Neuronal stem cell (in vitro differentiated cells): Measurements from ENCODE around the gene CFAP251.

Source experiments
- DNase-seq: peaks from one replicate; pipeline ENCODE4 v3.0.0-alpha.2; 2013; ENCODE audit warnings: low spot score
- H2AFZ ChIP-seq: one replicate; pipeline ENCODE4 v1.6.1; 2013; ENCODE audit warnings: mild to moderate bottlenecking, low read length, inconsistent platforms
- H2AK5ac ChIP-seq: 2 replicates; pipeline ENCODE4 v1.6.1; 2013; ENCODE audit warnings: low read depth, mild to moderate bottlenecking, inconsistent platforms, low read length, moderate library complexity, mixed read lengths
- H2BK120ac ChIP-seq: 2 replicates; pipeline ENCODE4 v1.6.1; 2013; ENCODE audit warnings: low read depth, mild to moderate bottlenecking, inconsistent platforms, low read length, moderate library complexity, mixed read lengths
- H2BK12ac ChIP-seq: one replicate; pipeline ENCODE4 v1.6.1; 2013; ENCODE audit warnings: low read length, inconsistent platforms
- H2BK15ac ChIP-seq: 2 replicates; pipeline ENCODE4 v1.6.1; 2013; ENCODE audit warnings: mild to moderate bottlenecking, low read length, inconsistent platforms, mixed read lengths
- H2BK5ac ChIP-seq: one replicate; pipeline ENCODE4 v1.6.1; 2013; ENCODE audit warnings: inconsistent platforms, mild to moderate bottlenecking, low read length, moderate library complexity
- H3K14ac ChIP-seq: one replicate; pipeline ENCODE4 v1.6.1; 2013; ENCODE audit warnings: low read length, inconsistent platforms
- H3K18ac ChIP-seq: 2 replicates; pipeline ENCODE4 v1.6.1; 2013; ENCODE audit warnings: low read length, inconsistent platforms
- H3K23ac ChIP-seq: 2 replicates; pipeline ENCODE4 v1.6.1; 2013; ENCODE audit warnings: low read depth, mild to moderate bottlenecking, mixed read lengths, low read length, inconsistent platforms; ENCODE audit not compliant: poor library complexity
- H3K27ac ChIP-seq: replicated peaks from 3 replicates; pipeline ENCODE4 v1.5.1; 2013; ENCODE audit warnings: low read length, inconsistent platforms
- H3K27me3 ChIP-seq, 3 experiments: 2 replicates each; pipeline ENCODE4 v1.6.1; 2013; ENCODE audit warnings: low read length in 3 of 3, mild to moderate bottlenecking in 2 of 3, inconsistent platforms in 1 of 3, low read depth in 1 of 3, mixed read lengths in 1 of 3, moderate library complexity in 1 of 3; ENCODE audit not compliant: control insufficient read depth in 3 of 3, insufficient read depth in 3 of 3
- H3K36me3 ChIP-seq, 2 donors: replicated peaks in 1 of 2; 2 replicates each; pipeline ENCODE4 v1.6.1; 2013; ENCODE audit warnings: low read length in 2 of 2; ENCODE audit not compliant: control insufficient read depth in 2 of 2, insufficient read depth in 2 of 2
- H3K4ac ChIP-seq: 2 replicates; pipeline ENCODE4 v1.6.1; 2013; ENCODE audit warnings: inconsistent platforms, mild to moderate bottlenecking, low read length, moderate library complexity
- H3K4me1 ChIP-seq, 2 donors: 1 replicate in 1 of 2; 2 replicates in 1 of 2; pipeline ENCODE4 v1.6.1; 2013; ENCODE audit warnings: low read length in 2 of 2, low read depth in 1 of 2; ENCODE audit not compliant: control insufficient read depth in 2 of 2, insufficient read depth in 1 of 2
- H3K4me2 ChIP-seq: one replicate; pipeline ENCODE4 v1.6.1; 2013; ENCODE audit warnings: mild to moderate bottlenecking, low read length, inconsistent platforms; ENCODE audit not compliant: insufficient read depth, poor library complexity, severe bottlenecking
- H3K4me3 ChIP-seq, 2 donors: 2 replicates each; pipeline ENCODE4 v1.5.1; 2013; ENCODE audit warnings: low read length in 2 of 2, mild to moderate bottlenecking in 2 of 2, inconsistent platforms in 1 of 2, moderate library complexity in 1 of 2
- H3K79me1 ChIP-seq: one replicate; pipeline ENCODE4 v1.6.1; 2013; ENCODE audit warnings: low read depth, mild to moderate bottlenecking, inconsistent platforms, low read length, moderate library complexity
- H3K9ac ChIP-seq: one replicate; pipeline ENCODE4 v1.6.1; 2013; ENCODE audit warnings: mild to moderate bottlenecking, low read depth, low read length, inconsistent platforms; ENCODE audit not compliant: poor library complexity
- H3K9me3 ChIP-seq, 2 donors: replicated peaks in 1 of 2; 2 replicates each; pipeline versions ENCODE3 to v1.6.1; 2013; ENCODE audit warnings: low read length in 2 of 2, mild to moderate bottlenecking in 2 of 2, inconsistent platforms in 1 of 2, low read depth in 1 of 2, mixed read lengths in 1 of 2, moderate library complexity in 1 of 2; ENCODE audit not compliant: control insufficient read depth in 2 of 2, insufficient read depth in 1 of 2
- H4K8ac ChIP-seq: one replicate; pipeline ENCODE4 v1.6.1; 2013; ENCODE audit warnings: low read depth, mild to moderate bottlenecking, inconsistent platforms, low read length, moderate library complexity
- H4K91ac ChIP-seq: one replicate; pipeline ENCODE4 v1.6.1; 2013; ENCODE audit warnings: low read length, low read depth, mild to moderate bottlenecking, inconsistent platforms; ENCODE audit not compliant: poor library complexity
- WGBS, 2 donors: extraction: QIAGEN DNeasy Blood & Tissue Kit; methylation state at CpG; one replicate each; pipeline ENCODE4 v1.1.7; 2013; ENCODE audit warnings: missing lambda C conversion rate in 2 of 2, mixed read lengths in 1 of 2; ENCODE audit not compliant: insufficient read length in 2 of 2, insufficient replicate concordance in 1 of 2; ENCODE audit errors: extremely low coverage in 2 of 2; 5-methylcytosine and 5-hydroxymethylcytosine counted together

CFAP251 gene

DNA sequence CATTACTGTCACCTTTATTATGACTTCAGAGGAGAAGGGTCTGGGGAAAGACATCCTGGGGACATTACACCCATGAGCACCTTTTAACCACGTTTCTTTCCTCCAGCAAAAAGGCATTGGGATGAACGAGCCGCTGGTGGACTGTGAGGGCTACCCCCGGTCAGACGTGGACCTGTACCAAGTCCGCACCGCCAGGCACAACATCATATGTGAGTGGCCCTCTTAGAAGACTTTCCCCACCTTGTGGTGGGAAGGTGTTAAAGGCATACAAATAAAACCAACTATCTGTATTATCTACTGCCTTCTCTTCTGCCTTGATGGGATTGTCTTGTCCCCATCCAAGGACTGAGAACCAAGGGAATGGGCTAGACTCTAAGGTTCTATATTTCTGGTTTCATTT is 23.8 kb upstream of the CFAP251 start:
- H3K9ac ChIP-seq, result no peak overlapping the region
- peaks cover 3% of the 10 kb centered on the region for H3K79me1 ChIP-seq
- no peak overlapping the region for H2BK12ac ChIP-seq
- no peak overlapping the region for H3K4me2 ChIP-seq
- H3K4me1 ChIP-seq, result peaks cover 2 to 3% of the 10 kb centered on the region in 2 donors
- H3K23ac ChIP-seq, result no peak overlapping the region
- H2AK5ac ChIP-seq, result no peak overlapping the region
- H4K91ac ChIP-seq, result no peak overlapping the region
- H3K4ac ChIP-seq, result no peak overlapping the region
- peaks cover 9 to 57% of the 10 kb centered on the region in 2 donors for H3K36me3 ChIP-seq
- H3K27me3 ChIP-seq, result no peaks in the 10 kb centered on the region
- no peaks in the 10 kb centered on the region for H3K9me3 ChIP-seq
- no peak overlapping the region for H2BK120ac ChIP-seq
- no peak overlapping the region for H4K8ac ChIP-seq
- no peak overlapping the region for H2BK15ac ChIP-seq
- WGBS, 2 donors, result no CpG with 5 or more reads among the region's 7 CpGs
- H3K14ac ChIP-seq, result no peak overlapping the region
- H2AFZ ChIP-seq, result no peak overlapping the region
- H3K18ac ChIP-seq, result no peak overlapping the region
- no peak overlapping the region for H3K4me3 ChIP-seq
- no peak overlapping the region for H2BK5ac ChIP-seq
- H3K27ac ChIP-seq, result no peak overlapping the region
- no peak for DNase-seq

DNA sequence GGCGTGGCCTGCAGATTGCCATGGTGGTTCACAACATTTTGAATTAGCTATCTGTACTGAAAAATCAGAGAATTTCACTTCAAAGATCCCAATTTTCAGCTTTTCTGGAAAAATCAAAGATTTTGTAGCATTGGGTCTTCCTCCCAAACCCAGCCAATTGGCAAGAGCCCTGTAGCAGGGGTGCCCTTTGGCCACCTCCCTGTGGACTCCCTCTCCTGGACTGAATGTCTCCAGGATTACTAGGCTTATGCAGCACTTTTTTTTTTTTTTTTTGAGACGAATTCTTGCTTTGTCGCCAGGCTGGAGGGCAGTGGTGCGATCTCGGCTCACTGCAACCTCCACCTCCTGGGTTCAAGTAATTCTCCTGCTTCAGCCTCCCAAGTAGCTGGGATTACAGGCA is 20.1 kb upstream of the CFAP251 start:
- H3K18ac ChIP-seq, result no peak overlapping the region
- no peak overlapping the region for H2BK5ac ChIP-seq
- H4K91ac ChIP-seq, result no peak overlapping the region
- H2BK15ac ChIP-seq, result no peak overlapping the region
- no peak for DNase-seq
- no peak overlapping the region for H2AFZ ChIP-seq
- H3K9me3 ChIP-seq, result peaks cover 0 to 5% of the 10 kb centered on the region in 2 donors
- H3K14ac ChIP-seq, result no peak overlapping the region
- H2BK12ac ChIP-seq, result no peak overlapping the region
- H2AK5ac ChIP-seq, result no peak overlapping the region
- H3K4me2 ChIP-seq, result no peak overlapping the region
- no peak overlapping the region for H3K27ac ChIP-seq
- peaks cover 24 to 76% of the 10 kb centered on the region in 2 donors for H3K36me3 ChIP-seq
- peaks cover 2% of the 10 kb centered on the region for H3K79me1 ChIP-seq
- H3K4me3 ChIP-seq, result no peak overlapping the region
- H3K9ac ChIP-seq, result no peak overlapping the region
- H2BK120ac ChIP-seq, result no peak overlapping the region
- H3K4me1 ChIP-seq, result peaks cover 0 to 2% of the 10 kb centered on the region in 2 donors
- no peak overlapping the region for H3K23ac ChIP-seq
- H3K4ac ChIP-seq, result no peak overlapping the region
- H3K27me3 ChIP-seq, result no peaks in the 10 kb centered on the region
- H4K8ac ChIP-seq, result no peak overlapping the region
- WGBS, 2 donors, result no CpG with 5 or more reads among the region's 5 CpGs

DNA sequence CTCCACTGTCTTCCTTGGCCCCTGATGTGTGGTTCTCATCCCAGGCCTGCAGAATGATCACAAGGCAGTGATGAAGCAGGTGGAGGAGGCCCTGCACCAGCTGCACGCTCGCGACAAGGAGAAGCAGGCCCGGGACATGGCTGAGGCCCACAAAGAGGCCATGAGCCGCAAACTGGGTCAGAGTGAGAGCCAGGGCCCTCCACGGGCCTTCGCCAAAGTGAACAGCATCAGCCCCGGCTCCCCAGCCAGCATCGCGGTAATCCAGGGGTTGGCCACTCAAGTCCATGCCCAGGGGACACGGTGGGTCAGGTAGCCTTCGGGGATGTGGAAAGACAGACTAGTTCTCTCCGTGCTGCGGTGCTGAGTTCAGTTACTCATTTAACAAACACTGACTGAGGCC is 18.8 kb upstream of the CFAP251 start:
- Histone ChIP-seq H3K18ac (no peak overlapping the region), H3K27me3 (no peaks in the 10 kb centered on the region), H4K91ac (no peak overlapping the region), H3K4me2 (peak overlapping the region; percentile 25), H3K27ac (no peak overlapping the region), H3K4me1 (no peaks in the 10 kb centered on the region), H3K14ac (no peak overlapping the region), H2BK120ac (no peak overlapping the region), H3K4me3 (no peak overlapping the region), H2BK12ac (no peak overlapping the region), H2AK5ac (no peak overlapping the region), H3K4ac (no peak overlapping the region), H2BK15ac (no peak overlapping the region), H3K9me3 (peaks cover 0 to 7% of the 10 kb centered on the region in 2 donors), H3K9ac (peak overlapping the region; percentile 44), H3K79me1 (peaks cover 2% of the 10 kb centered on the region), H3K36me3 (peaks cover 27 to 79% of the 10 kb centered on the region in 2 donors), H3K23ac (no peak overlapping the region), H4K8ac (no peak overlapping the region), H2AFZ (no peak overlapping the region), H2BK5ac (no peak overlapping the region)
- no CpG with 5 or more reads among the region's 14 CpGs for WGBS, 2 donors
- no peak for DNase-seq

DNA sequence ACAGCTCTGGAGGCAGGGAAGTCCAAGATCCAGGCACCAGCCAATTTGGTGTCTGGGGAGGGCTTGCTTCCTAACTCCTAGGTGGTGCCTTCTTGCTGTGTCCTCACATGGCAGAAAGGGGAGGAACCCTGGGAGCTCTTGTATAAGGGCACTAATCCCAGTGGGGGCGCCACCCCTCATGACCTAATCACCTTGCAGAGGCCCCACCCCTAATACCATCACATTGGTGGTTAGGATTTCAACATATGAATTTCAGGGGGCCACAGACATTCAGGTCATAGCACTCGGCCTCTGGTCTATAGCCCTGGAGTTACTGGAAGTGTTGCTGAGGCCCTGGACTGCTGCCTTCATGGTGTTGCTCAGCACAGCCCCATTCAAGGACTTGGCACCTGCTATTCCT is 15.2 kb upstream of the CFAP251 start:
- no peak overlapping the region for H2BK120ac ChIP-seq
- peaks cover 31 to 73% of the 10 kb centered on the region in 2 donors for H3K36me3 ChIP-seq
- no peak overlapping the region for H3K4ac ChIP-seq
- H2BK12ac ChIP-seq, result no peak overlapping the region
- H2BK15ac ChIP-seq, result no peak overlapping the region
- H3K18ac ChIP-seq, result no peak overlapping the region
- no peak for DNase-seq
- H4K91ac ChIP-seq, result no peak overlapping the region
- no peak overlapping the region for H3K4me2 ChIP-seq
- no peak overlapping the region for H3K23ac ChIP-seq
- no peak overlapping the region for H3K9ac ChIP-seq
- no peak overlapping the region for H4K8ac ChIP-seq
- no peak overlapping the region for H2AFZ ChIP-seq
- WGBS, 2 donors, result no CpG with 5 or more reads among the region's 2 CpGs
- no peak overlapping the region for H2AK5ac ChIP-seq
- H3K27me3 ChIP-seq, result no peaks in the 10 kb centered on the region
- H3K9me3 ChIP-seq, result peaks cover 0 to 7% of the 10 kb centered on the region in 2 donors
- H3K79me1 ChIP-seq, result peaks cover 2% of the 10 kb centered on the region
- no peak overlapping the region for H3K4me3 ChIP-seq
- no peak overlapping the region for H2BK5ac ChIP-seq
- no peaks in the 10 kb centered on the region for H3K4me1 ChIP-seq
- H3K27ac ChIP-seq, result no peak overlapping the region
- no peak overlapping the region for H3K14ac ChIP-seq
